HCT116 (cell line): ENCODE data around the gene HK1. TPM values are rescaled to one million over a fixed set of nuclear protein-coding genes. Genes with fewer than 3 reads are reported as not detected.

Experiments
- ATAC-seq: fragments of 200-7000 bp; cut with Tn5 transposase; 2 replicates; pipeline ENCODE4 v1.9.1; 2020; ENCODE audit warnings: mild to moderate bottlenecking, moderate library complexity
- BruUV-seq: library from RNA; stranded (reverse); fragments of 400-500 nt; replicated peaks from 2 replicates; lab custom pipeline; 2021; lab: Mats Ljungman, UMichigan
- CTCF ChIA-PET: fragments of 300-600 bp; sonication (Branson Sonifier 250); formaldehyde crosslinking; loops from one replicate; lab custom pipeline; 2021; ENCODE audit warnings: antibody characterized with exemption; lab: Charles Lee
- POLR2A ChIA-PET: fragments of 300-600, 350-600 bp; sonication (Branson Sonifier 250); formaldehyde crosslinking; loops from one replicate; lab custom pipeline; 2021; ENCODE audit warnings: antibody characterized with exemption; lab: Charles Lee
- RAD21 ChIA-PET, 2 experiments: fragments of 300-600 bp; sonication (Branson Sonifier 250); formaldehyde crosslinking; loops; one replicate each; lab custom pipeline; 2023; ENCODE audit warnings: low total read pairs in 2 of 2; ENCODE audit not compliant: uncharacterized antibody in 2 of 2, unreplicated experiment in 2 of 2, low non-redundant PET in 1 of 2; lab: Charles Lee
- DNase-seq: peaks from one replicate; pipeline ENCODE4 v3.0.0-alpha.2; 2010; ENCODE audit warnings: low read depth, low spot score
- H2AFZ ChIP-seq: fragments of 200-600 bp; shearing (Covaris generic), sonication (generic); 2 replicates; pipeline ENCODE4 v1.6.1; 2017; ENCODE audit warnings: low read depth, mixed run types, mixed read lengths, antibody characterized with exemption, low read length; ENCODE audit not compliant: poor library complexity, severe bottlenecking
- H3K27ac ChIP-seq: 2 replicates; pipeline ENCODE4 v1.5.1; 2012; ENCODE audit warnings: low read depth, low read length
- H3K27me3 ChIP-seq: fragments of 200-600 bp; sonication (generic); 2 replicates; pipeline ENCODE4 v1.6.1; 2016; ENCODE audit warnings: mixed run types, low read length, mixed read lengths; ENCODE audit not compliant: insufficient read depth
- H3K36me3 ChIP-seq, 2 experiments: fragments of 200-500 bp in 1 of 2; fragments of 200-600 bp in 1 of 2; sonication (Bioruptor generic) in 1 of 2; sonication (generic) in 1 of 2; 2 replicates each; pipeline versions ENCODE4 v1.5.1 to v1.6.1; 2014 to 2016; ENCODE audit warnings: low read length in 2 of 2, inconsistent platforms in 1 of 2, mixed read lengths in 1 of 2, mixed run types in 1 of 2; ENCODE audit not compliant: insufficient read depth in 2 of 2, control insufficient read depth in 1 of 2
- H3K4me1 ChIP-seq, 2 experiments: fragments of 200-600 bp in 1 of 2; sonication (generic) in 1 of 2; 2 replicates each; pipeline versions ENCODE4 v1.5.1 to v1.6.1; 2012 to 2017; ENCODE audit warnings: low read length in 2 of 2, inconsistent platforms in 1 of 2, mild to moderate bottlenecking in 1 of 2, mixed read lengths in 1 of 2, mixed run types in 1 of 2, moderate library complexity in 1 of 2; ENCODE audit not compliant: insufficient read depth in 2 of 2, control insufficient read depth in 1 of 2
- H3K4me2 ChIP-seq: fragments of 200-600 bp; sonication (generic); 2 replicates; pipeline ENCODE4 v1.6.1; 2017; ENCODE audit warnings: mixed run types, low read length, mixed read lengths
- H3K4me3 ChIP-seq, 2 experiments: fragments of 200-600 bp in 1 of 2; sonication (generic) in 1 of 2; replicated peaks in 1 of 2; 2 replicates each; pipeline ENCODE4 v1.5.1; 2011 to 2016; ENCODE audit warnings: low read length in 2 of 2, control low read depth in 1 of 2, low read depth in 1 of 2, mild to moderate bottlenecking in 1 of 2, mixed read lengths in 1 of 2, mixed run types in 1 of 2
- H3K79me2 ChIP-seq: fragments of 200-600 bp; sonication (generic); 2 replicates; pipeline ENCODE4 v1.6.1; 2017; ENCODE audit warnings: mild to moderate bottlenecking, mixed run types, low read length, moderate library complexity, mixed read lengths; ENCODE audit not compliant: insufficient read depth
- H3K9ac ChIP-seq: fragments of 200-600 bp; sonication (generic); 2 replicates; pipeline ENCODE4 v1.6.1; 2016; ENCODE audit warnings: low read length, mixed read lengths
- H3K9me2 ChIP-seq: fragments of 200-600 bp; sonication (generic), shearing (Covaris generic); 2 replicates; pipeline ENCODE4 v1.6.1; 2017; ENCODE audit warnings: mixed run types, mild to moderate bottlenecking, moderate library complexity; ENCODE audit not compliant: insufficient read depth
- H3K9me3 ChIP-seq, 2 experiments: fragments of 200-500 bp in 1 of 2; fragments of 200-600 bp in 1 of 2; sonication (Bioruptor generic) in 1 of 2; sonication (generic) in 1 of 2; 2 replicates each; pipeline ENCODE4 v1.6.1; 2014 to 2017; ENCODE audit warnings: low read length in 2 of 2, mixed read lengths in 2 of 2, inconsistent platforms in 1 of 2, low read depth in 1 of 2, mild to moderate bottlenecking in 1 of 2, mixed run types in 1 of 2, moderate library complexity in 1 of 2; ENCODE audit not compliant: control insufficient read depth in 1 of 2, insufficient read depth in 1 of 2
- H4K20me1 ChIP-seq: fragments of 200-600 bp; sonication (generic), shearing (Covaris generic); 2 replicates; pipeline ENCODE4 v1.6.1; 2017; ENCODE audit warnings: mixed run types, mild to moderate bottlenecking, moderate library complexity; ENCODE audit not compliant: insufficient read depth
- CBX3 ChIP-seq: IDR thresholded peaks from 2 replicates; pipeline ENCODE4 v1.6.1; 2012; ENCODE audit warnings: low read depth
- CEBPB ChIP-seq: IDR thresholded peaks from 2 replicates; pipeline ENCODE4 v1.6.1; 2012; ENCODE audit warnings: low read depth
- EGR1 ChIP-seq: IDR thresholded peaks from 2 replicates; pipeline ENCODE4 v1.6.1; 2012; ENCODE audit warnings: low read depth
- ELF1 ChIP-seq: IDR thresholded peaks from 2 replicates; pipeline ENCODE4 v1.6.1; 2012; ENCODE audit warnings: low read depth, borderline replicate concordance
- EZH2 ChIP-seq: fragments of 200-600 bp; sonication (generic); IDR thresholded peaks from 2 replicates; pipeline ENCODE4 v1.6.1; 2017; ENCODE audit warnings: antibody characterized with exemption, mixed run types
- EZH2phosphoT487 ChIP-seq: fragments of 200-600 bp; IDR thresholded peaks from 2 replicates; pipeline ENCODE4 v1.6.1; 2018; ENCODE audit warnings: antibody characterized with exemption, borderline replicate concordance
- FOSL1 ChIP-seq: IDR thresholded peaks from 2 replicates; pipeline ENCODE4 v1.6.1; 2012; ENCODE audit warnings: low read depth
- JUND ChIP-seq: IDR thresholded peaks from 2 replicates; pipeline ENCODE4 v1.6.1; 2012
- POLR2A ChIP-seq: IDR thresholded peaks from 2 replicates; pipeline ENCODE4 v1.7.0; 2011; ENCODE audit warnings: borderline replicate concordance; ENCODE audit not compliant: insufficient read depth, insufficient read length; ENCODE audit errors: extremely low read depth
- POLR2AphosphoS5 ChIP-seq: IDR thresholded peaks from 2 replicates; pipeline ENCODE4 v1.6.1; 2011; ENCODE audit warnings: mild to moderate bottlenecking, low read depth, low read length, moderate library complexity
- SIN3A ChIP-seq: IDR thresholded peaks from 2 replicates; pipeline ENCODE4 v1.6.1; 2012; ENCODE audit warnings: low read depth
- SP1 ChIP-seq: IDR thresholded peaks from 2 replicates; pipeline ENCODE4 v1.6.1; 2012; ENCODE audit warnings: low read depth
- SRF ChIP-seq: IDR thresholded peaks from 2 replicates; pipeline ENCODE4 v1.6.1; 2012; ENCODE audit warnings: low read depth
- TCF7L2 ChIP-seq: IDR thresholded peaks from 2 replicates; pipeline ENCODE4 v1.7.0; 2011; ENCODE audit warnings: borderline replicate concordance, inconsistent platforms; ENCODE audit not compliant: insufficient read depth, insufficient read length; ENCODE audit errors: extremely low read depth
- YY1 ChIP-seq: IDR thresholded peaks from 2 replicates; pipeline ENCODE4 v1.6.1; 2011; ENCODE audit warnings: low read length, low read depth, moderate library complexity, mild to moderate bottlenecking; ENCODE audit not compliant: insufficient replicate concordance; ENCODE audit errors: extremely low read depth
- ZNF274 ChIP-seq: fragments of 200-500 bp; sonication (Bioruptor generic); IDR thresholded peaks from 2 replicates; pipeline ENCODE4 v1.6.1; 2014; ENCODE audit warnings: mild to moderate bottlenecking, low read depth, low read length, inconsistent platforms
- intact Hi-C: fragments of 100-400 bp; cut with micrococcal nuclease; formaldehyde crosslinking; loops from 2 replicates; pipeline ENCODE4 v1.10.0; 2022
- total RNA-seq: library from RNA; stranded (reverse); gene quantifications from one replicate; pipeline ENCODE4 v1.2.1, GENCODE V29; 2021; ENCODE audit not compliant: unreplicated experiment
- TF ChIP-seq, protein P1 (sequence below): IDR thresholded peaks from 2 replicates; pipeline ENCODE4 v1.6.1; 2012
- TF ChIP-seq, protein P2 (sequence below): IDR thresholded peaks from 2 replicates; pipeline ENCODE4 v1.6.1; 2012; ENCODE audit warnings: low read depth
- TF ChIP-seq, protein P3 (sequence below): IDR thresholded peaks from 2 replicates; pipeline ENCODE4 v1.6.1; 2011; ENCODE audit warnings: mild to moderate bottlenecking, low read length, moderate library complexity; ENCODE audit not compliant: insufficient replicate concordance; ENCODE audit errors: extremely low read depth
- TF ChIP-seq, protein P4 (sequence below): IDR thresholded peaks from 2 replicates; pipeline ENCODE4 v1.6.1; 2012

The HK1 gene
- total RNA-seq, 1 experiment from 2014 or later = 50.3 TPM

DNA sequence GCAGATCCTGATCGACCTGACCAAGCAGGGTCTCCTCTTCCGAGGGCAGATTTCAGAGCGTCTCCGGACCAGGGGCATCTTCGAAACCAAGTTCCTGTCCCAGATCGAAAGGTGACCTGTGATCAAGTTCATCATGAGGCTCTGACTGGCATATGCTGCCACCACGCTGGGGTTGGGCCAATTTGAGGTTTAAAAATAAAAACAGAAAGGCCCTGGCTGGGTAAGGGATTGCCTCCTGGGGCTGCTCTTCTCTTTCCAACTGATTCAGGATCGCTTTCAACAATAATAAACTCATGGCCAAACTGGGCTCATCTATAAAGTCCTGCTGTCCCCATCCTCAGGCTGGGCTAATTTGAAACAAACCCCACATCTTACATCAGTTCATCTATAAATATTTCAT lies 17.1 kb upstream of the HK1 start:
- H3K9me2 ChIP-seq = no peaks in the 10 kb centered on the region
- ChIA-PET RAD21 (no interaction called here), CTCF (no interaction called here), POLR2A (no interaction called here)
- DNase-seq = no peak
- no peak for ATAC-seq
- no peaks in the 10 kb centered on the region for H4K20me1 ChIP-seq
- H3K9me3 ChIP-seq = no peaks in the 10 kb centered on the region
- no peak overlapping the region for H3K9ac ChIP-seq
- TF ChIP-seq, protein P1, sequence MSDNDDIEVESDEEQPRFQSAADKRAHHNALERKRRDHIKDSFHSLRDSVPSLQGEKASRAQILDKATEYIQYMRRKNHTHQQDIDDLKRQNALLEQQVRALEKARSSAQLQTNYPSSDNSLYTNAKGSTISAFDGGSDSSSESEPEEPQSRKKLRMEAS = no peak
- TF ChIP-seq POLR2AphosphoS5 (no peak), POLR2A (no peak), EZH2phosphoT487 (no peak), ELF1 (no peak), SP1 (no peak), EZH2 (no peak), YY1 (no peak), SRF (no peak), ZNF274 (no peak), CBX3 (no peak), SIN3A (no peak), EGR1 (no peak), CEBPB (no peak), FOSL1 (no peak), TCF7L2 (no peak), JUND (no peak)
- TF ChIP-seq, protein P2, sequence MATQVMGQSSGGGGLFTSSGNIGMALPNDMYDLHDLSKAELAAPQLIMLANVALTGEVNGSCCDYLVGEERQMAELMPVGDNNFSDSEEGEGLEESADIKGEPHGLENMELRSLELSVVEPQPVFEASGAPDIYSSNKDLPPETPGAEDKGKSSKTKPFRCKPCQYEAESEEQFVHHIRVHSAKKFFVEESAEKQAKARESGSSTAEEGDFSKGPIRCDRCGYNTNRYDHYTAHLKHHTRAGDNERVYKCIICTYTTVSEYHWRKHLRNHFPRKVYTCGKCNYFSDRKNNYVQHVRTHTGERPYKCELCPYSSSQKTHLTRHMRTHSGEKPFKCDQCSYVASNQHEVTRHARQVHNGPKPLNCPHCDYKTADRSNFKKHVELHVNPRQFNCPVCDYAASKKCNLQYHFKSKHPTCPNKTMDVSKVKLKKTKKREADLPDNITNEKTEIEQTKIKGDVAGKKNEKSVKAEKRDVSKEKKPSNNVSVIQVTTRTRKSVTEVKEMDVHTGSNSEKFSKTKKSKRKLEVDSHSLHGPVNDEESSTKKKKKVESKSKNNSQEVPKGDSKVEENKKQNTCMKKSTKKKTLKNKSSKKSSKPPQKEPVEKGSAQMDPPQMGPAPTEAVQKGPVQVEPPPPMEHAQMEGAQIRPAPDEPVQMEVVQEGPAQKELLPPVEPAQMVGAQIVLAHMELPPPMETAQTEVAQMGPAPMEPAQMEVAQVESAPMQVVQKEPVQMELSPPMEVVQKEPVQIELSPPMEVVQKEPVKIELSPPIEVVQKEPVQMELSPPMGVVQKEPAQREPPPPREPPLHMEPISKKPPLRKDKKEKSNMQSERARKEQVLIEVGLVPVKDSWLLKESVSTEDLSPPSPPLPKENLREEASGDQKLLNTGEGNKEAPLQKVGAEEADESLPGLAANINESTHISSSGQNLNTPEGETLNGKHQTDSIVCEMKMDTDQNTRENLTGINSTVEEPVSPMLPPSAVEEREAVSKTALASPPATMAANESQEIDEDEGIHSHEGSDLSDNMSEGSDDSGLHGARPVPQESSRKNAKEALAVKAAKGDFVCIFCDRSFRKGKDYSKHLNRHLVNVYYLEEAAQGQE = no peak
- TF ChIP-seq, protein P3, sequence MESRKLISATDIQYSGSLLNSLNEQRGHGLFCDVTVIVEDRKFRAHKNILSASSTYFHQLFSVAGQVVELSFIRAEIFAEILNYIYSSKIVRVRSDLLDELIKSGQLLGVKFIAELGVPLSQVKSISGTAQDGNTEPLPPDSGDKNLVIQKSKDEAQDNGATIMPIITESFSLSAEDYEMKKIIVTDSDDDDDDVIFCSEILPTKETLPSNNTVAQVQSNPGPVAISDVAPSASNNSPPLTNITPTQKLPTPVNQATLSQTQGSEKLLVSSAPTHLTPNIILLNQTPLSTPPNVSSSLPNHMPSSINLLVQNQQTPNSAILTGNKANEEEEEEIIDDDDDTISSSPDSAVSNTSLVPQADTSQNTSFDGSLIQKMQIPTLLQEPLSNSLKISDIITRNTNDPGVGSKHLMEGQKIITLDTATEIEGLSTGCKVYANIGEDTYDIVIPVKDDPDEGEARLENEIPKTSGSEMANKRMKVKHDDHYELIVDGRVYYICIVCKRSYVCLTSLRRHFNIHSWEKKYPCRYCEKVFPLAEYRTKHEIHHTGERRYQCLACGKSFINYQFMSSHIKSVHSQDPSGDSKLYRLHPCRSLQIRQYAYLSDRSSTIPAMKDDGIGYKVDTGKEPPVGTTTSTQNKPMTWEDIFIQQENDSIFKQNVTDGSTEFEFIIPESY = no peak
- TF ChIP-seq, protein P4, sequence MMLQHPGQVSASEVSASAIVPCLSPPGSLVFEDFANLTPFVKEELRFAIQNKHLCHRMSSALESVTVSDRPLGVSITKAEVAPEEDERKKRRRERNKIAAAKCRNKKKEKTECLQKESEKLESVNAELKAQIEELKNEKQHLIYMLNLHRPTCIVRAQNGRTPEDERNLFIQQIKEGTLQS = no peak
- no TSS peak for BruUV-seq
- H2AFZ ChIP-seq = no peak overlapping the region
- no peaks in the 10 kb centered on the region for H3K27me3 ChIP-seq
- no peak overlapping the region for H3K4me2 ChIP-seq
- intact Hi-C loops = no loop called here
- no peak overlapping the region for H3K4me3 ChIP-seq
- H3K79me2 ChIP-seq = no peaks in the 10 kb centered on the region
- no peaks in the 10 kb centered on the region for H3K36me3 ChIP-seq
- no peak overlapping the region for H3K27ac ChIP-seq
- H3K4me1 ChIP-seq = no peaks in the 10 kb centered on the region; a peak in 1 of 4 replicates
